ENCODE measurements around the gene ZNF296.

ZNF296 gene

DNA sequence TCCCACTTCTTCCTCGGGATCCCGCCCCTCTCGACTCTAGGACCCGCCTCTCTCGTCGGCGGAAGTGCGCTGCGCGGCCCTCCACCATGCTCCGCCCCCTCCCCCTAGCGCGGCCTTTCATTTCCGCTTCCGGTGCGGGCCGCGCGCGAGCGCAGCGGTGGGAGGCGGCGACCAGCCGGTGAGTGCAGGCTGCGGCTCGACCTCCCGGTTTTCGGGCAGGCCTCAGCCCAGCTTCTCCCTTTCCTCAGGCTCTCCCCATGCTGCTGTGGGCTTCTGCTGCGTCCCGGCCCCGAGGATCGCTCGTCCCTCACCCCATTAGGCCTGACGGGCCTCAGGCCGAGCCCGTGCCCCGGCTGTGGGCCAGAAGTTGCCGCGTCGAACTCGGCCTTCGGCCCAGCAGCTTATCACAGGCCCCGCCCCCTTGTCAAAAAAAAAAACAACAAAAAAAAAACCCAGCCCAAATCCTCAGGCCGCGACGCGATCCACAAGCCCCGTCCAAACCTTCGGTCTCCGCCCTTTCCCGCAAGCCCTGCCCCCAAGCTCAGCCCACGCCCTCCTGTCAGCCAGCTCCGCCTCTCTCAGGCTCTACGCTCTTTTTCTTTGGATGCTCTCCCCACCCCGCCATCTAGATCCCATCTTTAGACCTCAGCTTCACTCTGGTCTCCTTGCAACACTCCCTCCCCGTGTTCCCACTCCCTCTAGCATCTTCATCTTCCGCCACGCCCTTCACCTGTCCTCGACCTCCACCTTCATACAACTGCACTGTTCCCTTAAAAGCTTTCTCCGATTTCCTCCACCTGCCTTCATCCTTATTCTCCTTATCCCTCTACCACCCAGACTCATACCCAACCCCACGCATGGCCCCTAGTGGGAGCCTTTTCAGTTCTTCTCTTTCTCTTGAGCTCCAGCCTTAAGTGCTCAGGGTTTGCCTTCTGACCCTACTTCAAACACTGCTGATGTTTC, 37.1 kb downstream of the ZNF296 start, which contains the start of gene CLASRP:
Gene CLASRP (plus strand): TSS at position 115 of the 963 bp plus-strand sequence. CDS start 1,168 bp downstream, outside the sequence.
- DNase-seq: peak; percentile 90
- Histone ChIP-seq H3K27me3 (ENCODE audit: insufficient read depth, low read depth, severe bottlenecking) (no peaks in the 10 kb centered on the region), H3K9me3 (ENCODE audit: severe bottlenecking) (no peaks in the 10 kb centered on the region), H3K4me3 (ENCODE audit: low read depth, low read length) (peak within 1 kb of the TSS; percentile 95), H3K36me3 (peaks cover 46% of the 10 kb centered on the region), H3K27ac (peak within 1 kb of the TSS; percentile 95)
- TF ChIP-seq, protein P1, sequence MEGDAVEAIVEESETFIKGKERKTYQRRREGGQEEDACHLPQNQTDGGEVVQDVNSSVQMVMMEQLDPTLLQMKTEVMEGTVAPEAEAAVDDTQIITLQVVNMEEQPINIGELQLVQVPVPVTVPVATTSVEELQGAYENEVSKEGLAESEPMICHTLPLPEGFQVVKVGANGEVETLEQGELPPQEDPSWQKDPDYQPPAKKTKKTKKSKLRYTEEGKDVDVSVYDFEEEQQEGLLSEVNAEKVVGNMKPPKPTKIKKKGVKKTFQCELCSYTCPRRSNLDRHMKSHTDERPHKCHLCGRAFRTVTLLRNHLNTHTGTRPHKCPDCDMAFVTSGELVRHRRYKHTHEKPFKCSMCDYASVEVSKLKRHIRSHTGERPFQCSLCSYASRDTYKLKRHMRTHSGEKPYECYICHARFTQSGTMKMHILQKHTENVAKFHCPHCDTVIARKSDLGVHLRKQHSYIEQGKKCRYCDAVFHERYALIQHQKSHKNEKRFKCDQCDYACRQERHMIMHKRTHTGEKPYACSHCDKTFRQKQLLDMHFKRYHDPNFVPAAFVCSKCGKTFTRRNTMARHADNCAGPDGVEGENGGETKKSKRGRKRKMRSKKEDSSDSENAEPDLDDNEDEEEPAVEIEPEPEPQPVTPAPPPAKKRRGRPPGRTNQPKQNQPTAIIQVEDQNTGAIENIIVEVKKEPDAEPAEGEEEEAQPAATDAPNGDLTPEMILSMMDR (IDR thresholded peaks at IDR 0.05; ENCODE audit: low read depth, low read length): no peak

DNA sequence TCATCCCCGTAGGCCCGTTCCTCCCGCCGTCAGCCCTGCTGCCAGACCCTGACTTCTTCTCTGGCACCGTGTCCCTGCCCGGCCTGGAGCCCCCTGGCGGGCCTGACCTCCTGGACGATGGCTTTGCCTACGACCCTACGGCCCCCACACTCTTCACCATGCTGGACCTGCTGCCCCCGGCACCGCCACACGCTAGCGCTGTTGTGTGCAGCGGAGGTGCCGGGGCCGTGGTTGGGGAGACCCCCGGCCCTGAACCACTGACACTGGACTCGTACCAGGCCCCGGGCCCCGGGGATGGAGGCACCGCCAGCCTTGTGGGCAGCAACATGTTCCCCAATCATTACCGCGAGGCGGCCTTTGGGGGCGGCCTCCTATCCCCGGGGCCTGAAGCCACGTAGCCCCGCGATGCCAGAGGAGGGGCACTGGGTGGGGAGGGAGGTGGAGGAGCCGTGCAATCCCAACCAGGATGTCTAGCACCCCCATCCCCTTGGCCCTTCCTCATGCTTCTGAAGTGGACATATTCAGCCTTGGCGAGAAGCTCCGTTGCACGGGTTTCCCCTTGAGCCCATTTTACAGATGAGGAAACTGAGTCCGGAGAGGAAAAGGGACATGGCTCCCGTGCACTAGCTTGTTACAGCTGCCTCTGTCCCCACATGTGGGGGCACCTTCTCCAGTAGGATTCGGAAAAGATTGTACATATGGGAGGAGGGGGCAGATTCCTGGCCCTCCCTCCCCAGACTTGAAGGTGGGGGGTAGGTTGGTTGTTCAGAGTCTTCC, 38.7 kb downstream of the ZNF296 start:
- TF ChIP-seq, protein P1 (IDR thresholded peaks at IDR 0.05; ENCODE audit: low read depth, low read length): no peak
- Histone ChIP-seq H3K36me3 (peaks cover 32% of the 10 kb centered on the region), H3K9me3 (ENCODE audit: severe bottlenecking) (no peaks in the 10 kb centered on the region), H3K27me3 (ENCODE audit: insufficient read depth, low read depth, severe bottlenecking) (no peaks in the 10 kb centered on the region), H3K4me3 (ENCODE audit: low read depth, low read length) (no peak overlapping the region), H3K27ac (no peak overlapping the region)
- DNase-seq: no peak

DNA sequence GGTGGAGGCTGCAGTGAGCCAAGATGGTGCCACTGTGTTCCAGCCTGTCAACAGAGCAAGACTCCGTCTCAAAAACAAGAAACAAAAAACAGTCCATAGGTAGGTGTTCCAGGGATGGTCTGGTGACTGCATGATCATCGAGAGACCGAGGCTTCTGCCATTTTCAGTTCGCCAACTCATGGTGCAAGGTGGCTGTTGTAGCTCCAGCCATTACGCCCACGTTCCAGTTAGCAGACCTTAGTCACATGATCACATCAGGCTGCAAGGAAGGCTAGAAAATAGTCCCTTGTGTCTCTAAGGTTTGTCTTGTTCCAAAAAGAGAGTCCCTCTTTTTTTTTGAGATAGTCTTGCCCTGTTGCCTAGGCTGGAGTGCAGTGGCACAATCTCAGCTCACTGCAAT, 40.5 kb downstream of the ZNF296 start:
- DNase-seq: no peak
- Histone ChIP-seq H3K27ac (no peak overlapping the region), H3K4me3 (ENCODE audit: low read depth, low read length) (no peak overlapping the region), H3K36me3 (peaks cover 17% of the 10 kb centered on the region), H3K9me3 (ENCODE audit: severe bottlenecking) (peaks cover 1% of the 10 kb centered on the region), H3K27me3 (ENCODE audit: insufficient read depth, low read depth, severe bottlenecking) (no peaks in the 10 kb centered on the region)
- TF ChIP-seq, protein P1 (IDR thresholded peaks at IDR 0.05; ENCODE audit: low read depth, low read length): no peak

DNA sequence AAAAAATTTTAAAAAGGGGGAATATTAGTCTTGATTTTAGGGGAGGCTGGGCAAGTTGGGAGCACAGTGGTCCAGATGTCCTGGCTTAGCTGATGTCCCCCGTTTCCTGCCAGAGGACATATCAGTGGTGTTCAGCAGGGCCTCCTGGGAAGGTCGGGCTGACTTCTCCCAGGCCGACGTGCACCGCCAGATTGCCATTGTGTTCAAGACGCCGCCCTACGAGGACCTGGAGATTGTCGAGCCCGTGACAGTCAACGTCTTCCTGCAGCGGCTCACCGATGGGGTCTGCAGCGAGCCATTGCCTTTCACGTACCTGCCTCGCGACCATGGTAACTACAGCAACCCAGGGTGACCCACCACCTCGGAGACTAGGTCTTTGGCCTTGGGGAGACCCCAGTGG, 43.9 kb downstream of the ZNF296 start:
- DNase-seq: no peak
- H3K36me3 ChIP-seq: peaks cover 4% of the 10 kb centered on the region; the same call in 1 of the 2 replicates
- no peaks in the 10 kb centered on the region for H3K27me3 ChIP-seq (ENCODE audit: insufficient read depth, low read depth, severe bottlenecking)
- H3K27ac ChIP-seq: no peak overlapping the region
- peaks cover 4% of the 10 kb centered on the region for H3K9me3 ChIP-seq (ENCODE audit: severe bottlenecking)
- H3K4me3 ChIP-seq (ENCODE audit: low read depth, low read length): no peak overlapping the region
- TF ChIP-seq, protein P1 (IDR thresholded peaks at IDR 0.05; ENCODE audit: low read depth, low read length): no peak

DNA sequence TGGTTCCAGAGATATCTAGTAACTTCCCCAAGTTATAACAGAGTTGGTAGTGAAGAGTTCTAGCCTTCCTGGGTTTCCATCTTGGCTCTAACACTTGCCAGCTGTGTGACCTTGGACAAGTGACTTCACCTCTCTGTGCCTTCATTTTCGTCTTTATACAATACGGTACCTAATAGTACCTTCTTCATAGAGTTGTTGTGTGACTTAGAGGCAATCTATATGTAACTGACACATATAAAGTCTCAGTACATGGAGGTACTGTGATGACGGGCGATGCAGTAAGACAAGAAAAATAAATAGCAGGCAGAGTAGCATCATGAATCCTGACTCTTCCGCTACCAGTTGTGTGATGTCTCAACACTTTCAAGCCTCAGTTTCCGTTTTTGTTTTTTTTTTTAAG, 45.5 kb downstream of the ZNF296 start:
- TF ChIP-seq, protein P1 (IDR thresholded peaks at IDR 0.05; ENCODE audit: low read depth, low read length): no peak
- Histone ChIP-seq H3K27me3 (ENCODE audit: insufficient read depth, low read depth, severe bottlenecking) (no peaks in the 10 kb centered on the region), H3K9me3 (ENCODE audit: severe bottlenecking) (peaks cover 4% of the 10 kb centered on the region), H3K4me3 (ENCODE audit: low read depth, low read length) (no peak overlapping the region), H3K36me3 (peaks cover 4% of the 10 kb centered on the region; the same call in 1 of the 2 replicates), H3K27ac (no peak overlapping the region)
- DNase-seq: no peak

Data from WERI-Rb-1 (cell line).